Measurements from ENCODE around the gene ESAM. TPM values are rescaled to one million over a fixed set of nuclear protein-coding genes. Genes with fewer than 3 reads are reported as not detected.

The ESAM gene
- total and polyA plus RNA-seq, 10 of the 15 experiments (the other 5 are each of a cell fraction or from before 2014, with no cell fraction given): 2.7 to 43.6 (median 19.5) TPM

DNA sequence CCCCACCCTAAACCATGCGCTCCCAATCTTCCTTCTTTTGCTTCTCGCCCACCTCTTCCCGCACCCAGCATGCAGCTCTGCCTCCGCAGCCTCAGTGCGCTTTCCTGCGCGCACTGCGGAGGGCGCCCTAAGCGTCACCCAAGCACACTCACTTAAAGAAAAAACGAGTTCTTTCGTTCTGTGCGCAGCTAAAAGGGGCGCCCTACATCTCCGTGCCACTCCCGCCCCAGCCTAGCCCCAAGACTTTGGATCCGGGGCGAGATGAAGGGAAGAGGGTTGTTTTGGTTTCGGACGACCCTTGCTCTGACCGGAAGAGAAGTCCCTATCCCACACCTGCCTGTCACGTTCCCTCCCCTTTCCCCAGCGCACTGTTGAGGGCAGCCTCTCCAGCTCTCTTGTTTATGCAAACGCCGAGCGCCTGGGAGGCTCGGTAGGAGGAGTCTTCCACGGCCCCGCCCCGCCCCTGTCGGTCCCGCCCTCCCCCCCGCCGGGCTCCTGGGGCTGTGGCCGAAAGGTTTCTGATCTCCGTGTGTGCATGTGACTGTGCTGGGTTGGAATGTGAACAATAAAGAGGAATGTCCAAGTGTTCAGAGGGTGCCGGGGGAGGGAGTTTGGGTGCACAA lies 15.4 kb downstream of the ESAM start (continued):
- TF ChIP-seq ASH2L (IDR thresholded peaks at IDR 0.05; ENCODE audit: borderline replicate concordance, low read depth) (no peak), ZBED1 (IDR thresholded peaks at IDR 0.05; ENCODE audit: borderline replicate concordance) (no peak), ZNF217 (IDR thresholded peaks at IDR 0.05) (no peak), TBL1XR1 (IDR thresholded peaks at IDR 0.05; ENCODE audit: low read depth, low read length) (no peak), KAT2A (conservative IDR thresholded peaks at IDR 0.05; ENCODE audit: control insufficient read depth, low read depth, low read length) (no peak), SIN3A (IDR thresholded peaks at IDR 0.05; ENCODE audit: low read depth, low read length) (peak; percentile 39; the same call in 1 of the 2 replicates), SUZ12 (IDR thresholded peaks at IDR 0.05; ENCODE audit: unreplicated experiment) (no peak), MEF2B (IDR thresholded peaks at IDR 0.05; ENCODE audit: partially characterized antibody, poor library complexity, severe bottlenecking) (peak; percentile 38), IKZF1 (conservative IDR thresholded peaks at IDR 0.05) (peak; percentile 73), MYC (IDR thresholded peaks at IDR 0.05; ENCODE audit: insufficient read depth, insufficient read length, insufficient replicate concordance, low read length, severe bottlenecking) (no peak)
- TF ChIP-seq, protein P1, sequence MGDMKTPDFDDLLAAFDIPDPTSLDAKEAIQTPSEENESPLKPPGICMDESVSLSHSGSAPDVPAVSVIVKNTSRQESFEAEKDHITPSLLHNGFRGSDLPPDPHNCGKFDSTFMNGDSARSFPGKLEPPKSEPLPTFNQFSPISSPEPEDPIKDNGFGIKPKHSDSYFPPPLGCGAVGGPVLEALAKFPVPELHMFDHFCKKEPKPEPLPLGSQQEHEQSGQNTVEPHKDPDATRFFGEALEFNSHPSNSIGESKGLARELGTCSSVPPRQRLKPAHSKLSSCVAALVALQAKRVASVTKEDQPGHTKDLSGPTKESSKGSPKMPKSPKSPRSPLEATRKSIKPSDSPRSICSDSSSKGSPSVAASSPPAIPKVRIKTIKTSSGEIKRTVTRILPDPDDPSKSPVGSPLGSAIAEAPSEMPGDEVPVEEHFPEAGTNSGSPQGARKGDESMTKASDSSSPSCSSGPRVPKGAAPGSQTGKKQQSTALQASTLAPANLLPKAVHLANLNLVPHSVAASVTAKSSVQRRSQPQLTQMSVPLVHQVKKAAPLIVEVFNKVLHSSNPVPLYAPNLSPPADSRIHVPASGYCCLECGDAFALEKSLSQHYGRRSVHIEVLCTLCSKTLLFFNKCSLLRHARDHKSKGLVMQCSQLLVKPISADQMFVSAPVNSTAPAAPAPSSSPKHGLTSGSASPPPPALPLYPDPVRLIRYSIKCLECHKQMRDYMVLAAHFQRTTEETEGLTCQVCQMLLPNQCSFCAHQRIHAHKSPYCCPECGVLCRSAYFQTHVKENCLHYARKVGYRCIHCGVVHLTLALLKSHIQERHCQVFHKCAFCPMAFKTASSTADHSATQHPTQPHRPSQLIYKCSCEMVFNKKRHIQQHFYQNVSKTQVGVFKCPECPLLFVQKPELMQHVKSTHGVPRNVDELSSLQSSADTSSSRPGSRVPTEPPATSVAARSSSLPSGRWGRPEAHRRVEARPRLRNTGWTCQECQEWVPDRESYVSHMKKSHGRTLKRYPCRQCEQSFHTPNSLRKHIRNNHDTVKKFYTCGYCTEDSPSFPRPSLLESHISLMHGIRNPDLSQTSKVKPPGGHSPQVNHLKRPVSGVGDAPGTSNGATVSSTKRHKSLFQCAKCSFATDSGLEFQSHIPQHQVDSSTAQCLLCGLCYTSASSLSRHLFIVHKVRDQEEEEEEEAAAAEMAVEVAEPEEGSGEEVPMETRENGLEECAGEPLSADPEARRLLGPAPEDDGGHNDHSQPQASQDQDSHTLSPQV (IDR thresholded peaks at IDR 0.05): no peak
- TF ChIP-seq, protein P2, sequence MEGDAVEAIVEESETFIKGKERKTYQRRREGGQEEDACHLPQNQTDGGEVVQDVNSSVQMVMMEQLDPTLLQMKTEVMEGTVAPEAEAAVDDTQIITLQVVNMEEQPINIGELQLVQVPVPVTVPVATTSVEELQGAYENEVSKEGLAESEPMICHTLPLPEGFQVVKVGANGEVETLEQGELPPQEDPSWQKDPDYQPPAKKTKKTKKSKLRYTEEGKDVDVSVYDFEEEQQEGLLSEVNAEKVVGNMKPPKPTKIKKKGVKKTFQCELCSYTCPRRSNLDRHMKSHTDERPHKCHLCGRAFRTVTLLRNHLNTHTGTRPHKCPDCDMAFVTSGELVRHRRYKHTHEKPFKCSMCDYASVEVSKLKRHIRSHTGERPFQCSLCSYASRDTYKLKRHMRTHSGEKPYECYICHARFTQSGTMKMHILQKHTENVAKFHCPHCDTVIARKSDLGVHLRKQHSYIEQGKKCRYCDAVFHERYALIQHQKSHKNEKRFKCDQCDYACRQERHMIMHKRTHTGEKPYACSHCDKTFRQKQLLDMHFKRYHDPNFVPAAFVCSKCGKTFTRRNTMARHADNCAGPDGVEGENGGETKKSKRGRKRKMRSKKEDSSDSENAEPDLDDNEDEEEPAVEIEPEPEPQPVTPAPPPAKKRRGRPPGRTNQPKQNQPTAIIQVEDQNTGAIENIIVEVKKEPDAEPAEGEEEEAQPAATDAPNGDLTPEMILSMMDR (IDR thresholded peaks at IDR 0.05 in 2 of 3, conservative IDR thresholded peaks at IDR 0.05 in 1 of 3; ENCODE audit: control insufficient read depth in 2 of 3, extremely low read depth in 1 of 3, insufficient read depth in 1 of 3, low read depth in 3 of 3, low read length in 3 of 3): peak; percentile 66 to 79 (median 78)
- TF ChIP-seq, protein P3, sequence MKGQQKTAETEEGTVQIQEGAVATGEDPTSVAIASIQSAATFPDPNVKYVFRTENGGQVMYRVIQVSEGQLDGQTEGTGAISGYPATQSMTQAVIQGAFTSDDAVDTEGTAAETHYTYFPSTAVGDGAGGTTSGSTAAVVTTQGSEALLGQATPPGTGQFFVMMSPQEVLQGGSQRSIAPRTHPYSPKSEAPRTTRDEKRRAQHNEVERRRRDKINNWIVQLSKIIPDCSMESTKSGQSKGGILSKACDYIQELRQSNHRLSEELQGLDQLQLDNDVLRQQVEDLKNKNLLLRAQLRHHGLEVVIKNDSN (IDR thresholded peaks at IDR 0.05; ENCODE audit: borderline replicate concordance, extremely low read length, insufficient read depth, low read depth, low read length): no peak
- TF ChIP-seq, protein P4, sequence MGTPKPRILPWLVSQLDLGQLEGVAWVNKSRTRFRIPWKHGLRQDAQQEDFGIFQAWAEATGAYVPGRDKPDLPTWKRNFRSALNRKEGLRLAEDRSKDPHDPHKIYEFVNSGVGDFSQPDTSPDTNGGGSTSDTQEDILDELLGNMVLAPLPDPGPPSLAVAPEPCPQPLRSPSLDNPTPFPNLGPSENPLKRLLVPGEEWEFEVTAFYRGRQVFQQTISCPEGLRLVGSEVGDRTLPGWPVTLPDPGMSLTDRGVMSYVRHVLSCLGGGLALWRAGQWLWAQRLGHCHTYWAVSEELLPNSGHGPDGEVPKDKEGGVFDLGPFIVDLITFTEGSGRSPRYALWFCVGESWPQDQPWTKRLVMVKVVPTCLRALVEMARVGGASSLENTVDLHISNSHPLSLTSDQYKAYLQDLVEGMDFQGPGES (IDR thresholded peaks at IDR 0.05): no peak
- TF ChIP-seq, protein P5, sequence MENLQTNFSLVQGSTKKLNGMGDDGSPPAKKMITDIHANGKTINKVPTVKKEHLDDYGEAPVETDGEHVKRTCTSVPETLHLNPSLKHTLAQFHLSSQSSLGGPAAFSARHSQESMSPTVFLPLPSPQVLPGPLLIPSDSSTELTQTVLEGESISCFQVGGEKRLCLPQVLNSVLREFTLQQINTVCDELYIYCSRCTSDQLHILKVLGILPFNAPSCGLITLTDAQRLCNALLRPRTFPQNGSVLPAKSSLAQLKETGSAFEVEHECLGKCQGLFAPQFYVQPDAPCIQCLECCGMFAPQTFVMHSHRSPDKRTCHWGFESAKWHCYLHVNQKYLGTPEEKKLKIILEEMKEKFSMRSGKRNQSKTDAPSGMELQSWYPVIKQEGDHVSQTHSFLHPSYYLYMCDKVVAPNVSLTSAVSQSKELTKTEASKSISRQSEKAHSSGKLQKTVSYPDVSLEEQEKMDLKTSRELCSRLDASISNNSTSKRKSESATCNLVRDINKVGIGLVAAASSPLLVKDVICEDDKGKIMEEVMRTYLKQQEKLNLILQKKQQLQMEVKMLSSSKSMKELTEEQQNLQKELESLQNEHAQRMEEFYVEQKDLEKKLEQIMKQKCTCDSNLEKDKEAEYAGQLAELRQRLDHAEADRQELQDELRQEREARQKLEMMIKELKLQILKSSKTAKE (IDR thresholded peaks at IDR 0.05; ENCODE audit: low read depth, poor library complexity, severe bottlenecking): no peak
- TF ChIP-seq, protein P6, sequence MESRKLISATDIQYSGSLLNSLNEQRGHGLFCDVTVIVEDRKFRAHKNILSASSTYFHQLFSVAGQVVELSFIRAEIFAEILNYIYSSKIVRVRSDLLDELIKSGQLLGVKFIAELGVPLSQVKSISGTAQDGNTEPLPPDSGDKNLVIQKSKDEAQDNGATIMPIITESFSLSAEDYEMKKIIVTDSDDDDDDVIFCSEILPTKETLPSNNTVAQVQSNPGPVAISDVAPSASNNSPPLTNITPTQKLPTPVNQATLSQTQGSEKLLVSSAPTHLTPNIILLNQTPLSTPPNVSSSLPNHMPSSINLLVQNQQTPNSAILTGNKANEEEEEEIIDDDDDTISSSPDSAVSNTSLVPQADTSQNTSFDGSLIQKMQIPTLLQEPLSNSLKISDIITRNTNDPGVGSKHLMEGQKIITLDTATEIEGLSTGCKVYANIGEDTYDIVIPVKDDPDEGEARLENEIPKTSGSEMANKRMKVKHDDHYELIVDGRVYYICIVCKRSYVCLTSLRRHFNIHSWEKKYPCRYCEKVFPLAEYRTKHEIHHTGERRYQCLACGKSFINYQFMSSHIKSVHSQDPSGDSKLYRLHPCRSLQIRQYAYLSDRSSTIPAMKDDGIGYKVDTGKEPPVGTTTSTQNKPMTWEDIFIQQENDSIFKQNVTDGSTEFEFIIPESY (IDR thresholded peaks at IDR 0.05): no peak

Measured in GM12878 (cell line).